Coronary artery (tissue), 2 donors: Measurements from ENCODE around the gene GLS.
A peak's percentile ranks its signal among the peaks of the same experiment; 100 is the strongest.

Experiments
- DNase-seq: peaks from one replicate; pipeline ENCODE4 v3.0.0-alpha.2; 2017; ENCODE audit warnings: low spot score
- H3K27ac ChIP-seq, 2 donors: fragments of 200-600 bp; sonication (generic); one replicate each; pipeline ENCODE4 v1.5.1; 2016 to 2019
- H3K4me3 ChIP-seq: fragments of 200-600 bp; sonication (generic); 2 replicates; pipeline ENCODE4 v1.5.1; 2016; ENCODE audit warnings: mild to moderate bottlenecking, moderate library complexity
- CTCF ChIP-seq: fragments of 200-600 bp; sonication (generic); IDR thresholded peaks from one replicate; pipeline ENCODE4 v1.5.1; 2019; ENCODE audit warnings: antibody characterized with exemption

GLS gene

DNA sequence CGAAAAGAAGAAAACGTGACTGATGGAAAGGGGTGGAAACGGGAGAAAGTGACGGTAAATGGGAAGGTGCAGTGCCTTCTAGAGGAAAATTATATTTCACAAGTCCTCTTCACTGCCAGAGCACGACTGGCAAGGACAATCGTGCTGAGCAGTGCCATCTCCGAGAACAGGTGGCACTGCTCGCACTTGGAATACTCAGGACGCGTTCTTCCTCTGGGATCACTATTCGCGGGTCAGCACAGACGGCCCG lies 133.0 kb downstream of the GLS start:
- Histone ChIP-seq H3K27ac (peak overlapping the region; percentile 77 to 94), H3K4me3 (peak overlapping the region; percentile 89)
- no peak for TF ChIP-seq CTCF
- no peak for DNase-seq

- H3K27ac ChIP-seq = peak within 1 kb of the TSS; percentile 77 to 94
- H3K4me3 ChIP-seq = peak within 1 kb of the TSS; percentile 89
- DNase-seq = peak; percentile 95
- no peak for TF ChIP-seq CTCF
These were observed 133.5 kb downstream of the GLS start, which contains the start of gene STAT1 for GRCh38 chr2:191013932-191014652. Gene STAT1, minus strand, starts transcription at chr2:191014171. Its CDS starts 4,168 bp downstream, at chr2:191010003.

- peak overlapping the region; percentile 77 to 94 for H3K27ac ChIP-seq
- peak overlapping the region; percentile 89 for H3K4me3 ChIP-seq
- no peak for DNase-seq
- TF ChIP-seq CTCF = no peak
These were observed 134.0 kb downstream of the GLS start for GRCh38 chr2:191014653-191015020.
